ENCODE data around the gene TNNC1. TPM values are rescaled to one million over a fixed set of nuclear protein-coding genes. Genes with fewer than 3 reads are reported as not detected.

The TNNC1 gene
- total and polyA plus RNA-seq, 4 donors: 0.21 to 0.75 (median 0.35) TPM

- peaks cover 16 to 62% (median 38%) of the 10 kb centered on the region in 4 donors for H3K36me3 ChIP-seq (ENCODE audit: control insufficient read depth in 4 of 4, insufficient read depth in 3 of 4, low read depth in 1 of 4, low read length in 3 of 4)
- no peaks in the 10 kb centered on the region for H3K9me3 ChIP-seq (ENCODE audit: control insufficient read depth in 4 of 4, low read length in 3 of 4)
- H3K4me3 ChIP-seq (ENCODE audit: low read depth in 1 of 3, low read length in 3 of 3): no peak overlapping the region
- DNase-seq (ENCODE audit: low spot score): no peak
- TF ChIP-seq HNF4A (conservative IDR thresholded peaks at IDR 0.05) (no peak), SP1 (IDR thresholded peaks at IDR 0.05) (no peak), FOXA2 (IDR thresholded peaks at IDR 0.05) (no peak), ZBTB33 (IDR thresholded peaks at IDR 0.05) (no peak), GABPA (IDR thresholded peaks at IDR 0.05 in 1 of 2, conservative IDR thresholded peaks at IDR 0.05 in 1 of 2) (no peak), RXRA (IDR thresholded peaks at IDR 0.05) (no peak), JUND (IDR thresholded peaks at IDR 0.05) (no peak), YY1 (IDR thresholded peaks at IDR 0.05) (no peak), FOXA1 (IDR thresholded peaks at IDR 0.05) (no peak), TAF1 (conservative IDR thresholded peaks at IDR 0.05) (no peak)
- no peaks in the 10 kb centered on the region for H3K27me3 ChIP-seq (ENCODE audit: control insufficient read depth in 4 of 4, insufficient read depth in 4 of 4, low read length in 3 of 4)
- peaks cover 0 to 17% (median 2%) of the 10 kb centered on the region in 4 donors for H3K4me1 ChIP-seq (ENCODE audit: control insufficient read depth in 4 of 4, insufficient read depth in 4 of 4, low read length in 3 of 4)
- H3K27ac ChIP-seq (ENCODE audit: low read depth in 1 of 2, low read length in 2 of 2): no peak overlapping the region
- WGBS: 96% methylated on average over 3 of the region's 3 CpGs
- no peak overlapping the region for H3K9ac ChIP-seq (ENCODE audit: low read depth in 1 of 2, low read length in 2 of 2)
Observed at GRCh38 chr3:52488746-52489145, 34.9 kb upstream of the TNNC1 start.

GRCh38 chr3:52487788-52488691 lies 34.2 kb upstream of the TNNC1 start:
- no peak overlapping the region for H3K27ac ChIP-seq (ENCODE audit: low read depth in 1 of 2, low read length in 2 of 2)
- H3K9me3 ChIP-seq (ENCODE audit: control insufficient read depth in 4 of 4, low read length in 3 of 4): no peaks in the 10 kb centered on the region
- H3K4me3 ChIP-seq (ENCODE audit: low read depth in 1 of 3, low read length in 3 of 3): no peak overlapping the region
- peaks cover 16 to 64% (median 38%) of the 10 kb centered on the region in 4 donors for H3K36me3 ChIP-seq (ENCODE audit: control insufficient read depth in 4 of 4, insufficient read depth in 3 of 4, low read depth in 1 of 4, low read length in 3 of 4)
- H3K9ac ChIP-seq (ENCODE audit: low read depth in 1 of 2, low read length in 2 of 2): no peak overlapping the region
- DNase-seq (ENCODE audit: low spot score): no peak
- peaks cover 0 to 15% (median 2%) of the 10 kb centered on the region in 4 donors for H3K4me1 ChIP-seq (ENCODE audit: control insufficient read depth in 4 of 4, insufficient read depth in 4 of 4, low read length in 3 of 4)
- WGBS: 97% methylated on average over 59 of the region's 59 CpGs
- no peak for TF ChIP-seq TAF1 (conservative IDR thresholded peaks at IDR 0.05)
- TF ChIP-seq EGR1 (IDR thresholded peaks at IDR 0.05; ENCODE audit: low read depth in 2 of 2): no peak
- TF ChIP-seq RXRA (IDR thresholded peaks at IDR 0.05): no peak
- TF ChIP-seq FOXA2 (IDR thresholded peaks at IDR 0.05): no peak
- no peak for TF ChIP-seq ATF3 (IDR thresholded peaks at IDR 0.05)
- no peak for TF ChIP-seq HNF4A (conservative IDR thresholded peaks at IDR 0.05)
- no peak for TF ChIP-seq YY1 (IDR thresholded peaks at IDR 0.05)
- TF ChIP-seq RAD21 (IDR thresholded peaks at IDR 0.05): no peak
- no peak for TF ChIP-seq FOXA1 (IDR thresholded peaks at IDR 0.05)
- TF ChIP-seq REST (IDR thresholded peaks at IDR 0.05): no peak
- no peak for TF ChIP-seq JUND (IDR thresholded peaks at IDR 0.05)
- TF ChIP-seq CTCF (IDR thresholded peaks at IDR 0.05; ENCODE audit: low read depth, low read length, missing input control): no peak
- no peak for TF ChIP-seq NR2F2 (IDR thresholded peaks at IDR 0.05)
- TF ChIP-seq MAX (IDR thresholded peaks at IDR 0.05): no peak
- no peak for TF ChIP-seq HNF4G (IDR thresholded peaks at IDR 0.05)
- TF ChIP-seq ZBTB33 (IDR thresholded peaks at IDR 0.05): no peak
- TF ChIP-seq SP1 (IDR thresholded peaks at IDR 0.05): no peak
- no peaks in the 10 kb centered on the region for H3K27me3 ChIP-seq (ENCODE audit: control insufficient read depth in 4 of 4, insufficient read depth in 4 of 4, low read length in 3 of 4)

Data from liver (tissue), 9 donors.